Fibroblast of gingiva (primary cell): ENCODE data around the gene BTBD16.

ENCODE experiments used
- DNase-seq: peaks from one replicate; pipeline ENCODE4 v3.0.0-alpha.2; 2011; ENCODE audit warnings: low read depth

The BTBD16 gene

DNA sequence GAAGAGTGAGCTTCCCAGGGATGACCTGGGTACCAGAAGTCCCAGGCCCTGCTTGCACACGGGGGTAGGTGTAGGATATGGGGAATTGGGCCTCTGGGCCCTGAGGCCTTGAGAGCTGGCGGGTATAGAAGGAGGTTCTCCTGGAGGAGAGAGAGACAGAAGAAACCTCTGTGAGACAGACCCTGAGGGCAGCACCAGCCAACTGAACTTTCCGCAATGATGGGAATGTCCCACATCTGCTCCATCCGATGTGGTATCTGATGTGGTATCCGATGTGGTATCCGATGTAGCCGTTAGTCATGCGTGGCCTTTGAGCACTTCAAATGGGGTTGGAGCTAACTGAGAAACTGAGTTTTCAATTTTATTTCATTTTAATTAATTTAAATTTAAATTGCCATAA is 72.8 kb downstream of the BTBD16 start:
- no peak for DNase-seq

DNA sequence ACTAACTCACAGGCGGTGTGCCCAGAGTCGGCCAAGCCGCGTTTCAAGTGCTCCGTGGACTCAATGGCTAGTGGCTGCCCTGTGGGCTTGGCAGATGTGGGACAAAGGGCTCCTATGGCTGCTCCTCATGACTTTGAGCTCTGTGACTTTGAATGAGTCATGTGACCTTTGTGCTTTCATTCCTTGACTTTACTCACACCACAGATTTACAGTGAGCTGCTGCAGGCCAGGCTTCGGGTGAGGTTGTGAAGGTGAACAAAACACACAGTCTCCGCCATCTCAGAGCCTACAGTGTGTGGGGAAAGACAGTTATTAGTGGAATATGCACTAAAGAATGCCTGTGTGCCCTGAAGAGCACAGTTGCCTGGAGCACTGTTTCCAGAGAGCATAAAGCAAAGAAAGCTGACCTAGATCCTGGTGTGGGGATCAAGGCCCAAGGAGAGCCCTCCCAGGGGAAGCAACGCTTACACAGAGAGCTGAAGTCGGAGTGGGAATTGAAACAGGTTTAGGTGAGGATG is 73.7 kb downstream of the BTBD16 start:
- DNase-seq: peak; percentile 21

DNA sequence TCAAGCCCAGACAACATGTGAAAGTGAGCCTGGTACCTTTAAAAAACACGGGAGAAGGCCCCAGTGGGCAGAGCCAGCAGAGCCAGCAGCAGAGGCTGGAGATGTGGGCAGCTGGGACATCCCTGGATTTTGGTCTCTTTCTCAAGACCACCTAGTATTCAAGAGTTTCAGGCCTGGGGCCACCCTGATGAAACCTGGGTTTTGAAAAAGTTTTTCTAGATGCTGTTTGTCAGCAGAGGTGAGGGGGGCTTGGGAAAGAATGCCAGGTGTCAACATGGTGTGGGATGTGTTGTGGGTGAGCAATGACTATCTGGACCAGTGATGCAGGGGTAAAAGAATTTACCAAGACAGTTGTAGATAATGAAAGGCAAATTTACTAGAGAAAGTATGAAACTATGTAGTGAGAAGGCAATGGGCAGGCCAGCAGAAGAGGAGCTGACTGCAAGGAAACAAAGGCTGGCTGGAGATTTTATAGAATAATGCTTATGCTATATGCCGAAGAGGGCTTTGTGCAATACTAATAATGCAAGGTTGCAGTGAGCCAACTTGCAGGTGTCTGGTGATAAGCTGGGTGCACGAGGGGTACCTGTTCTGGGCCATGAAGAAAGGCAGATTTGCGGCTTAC is 75.3 kb downstream of the BTBD16 start:
- no peak for DNase-seq

DNA sequence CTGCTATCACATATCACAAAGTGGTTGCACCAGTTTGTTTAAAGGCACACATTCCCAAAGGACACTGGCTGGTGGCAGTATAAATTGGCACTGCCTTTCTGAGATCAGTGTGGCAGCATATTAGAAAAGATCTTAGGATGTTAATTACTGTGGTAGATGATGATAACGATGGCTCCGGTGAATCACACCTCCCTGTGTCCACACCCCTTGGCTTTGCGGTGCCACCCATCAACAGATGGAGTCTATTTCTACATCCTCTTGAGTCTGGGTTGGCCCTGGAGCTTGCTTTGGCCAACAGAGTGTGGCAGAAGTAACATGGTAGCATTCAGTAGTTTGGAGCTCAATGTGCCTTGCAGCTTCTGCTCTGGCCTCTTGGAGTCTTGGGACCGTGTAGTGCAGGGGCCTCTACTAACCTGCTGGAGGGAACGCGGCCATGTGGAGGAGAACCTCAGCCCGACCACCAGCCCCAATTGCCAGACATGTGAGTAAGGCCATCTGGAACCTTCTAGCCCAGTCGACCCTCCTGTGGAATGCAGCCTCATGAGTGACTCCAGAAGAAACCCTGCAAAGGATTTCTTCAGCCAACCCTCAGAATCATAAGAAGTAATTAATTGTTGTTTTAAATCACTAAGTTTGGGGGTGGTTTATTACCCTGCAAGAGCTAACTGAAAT is 76.2 kb downstream of the BTBD16 start:
- DNase-seq: no peak

DNA sequence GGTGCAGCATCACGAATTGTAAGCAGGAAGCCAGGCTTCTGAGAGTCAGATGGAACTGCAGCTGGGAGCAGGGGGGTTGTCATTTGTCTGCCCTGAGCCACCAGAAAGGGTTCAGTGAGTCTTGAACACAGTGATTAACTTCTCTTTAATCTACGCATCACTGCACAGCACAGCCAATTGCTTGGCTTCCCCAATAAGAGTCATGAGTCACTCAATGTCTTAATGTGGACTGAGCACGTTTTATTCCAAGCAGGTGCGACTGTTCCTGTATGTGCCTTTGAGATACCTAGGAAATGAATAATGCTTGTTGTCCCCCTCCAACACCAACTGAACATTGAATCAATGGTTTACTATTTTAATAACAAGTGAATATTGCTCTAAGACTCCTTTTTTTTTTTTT is 77.4 kb downstream of the BTBD16 start:
- no peak for DNase-seq

DNA sequence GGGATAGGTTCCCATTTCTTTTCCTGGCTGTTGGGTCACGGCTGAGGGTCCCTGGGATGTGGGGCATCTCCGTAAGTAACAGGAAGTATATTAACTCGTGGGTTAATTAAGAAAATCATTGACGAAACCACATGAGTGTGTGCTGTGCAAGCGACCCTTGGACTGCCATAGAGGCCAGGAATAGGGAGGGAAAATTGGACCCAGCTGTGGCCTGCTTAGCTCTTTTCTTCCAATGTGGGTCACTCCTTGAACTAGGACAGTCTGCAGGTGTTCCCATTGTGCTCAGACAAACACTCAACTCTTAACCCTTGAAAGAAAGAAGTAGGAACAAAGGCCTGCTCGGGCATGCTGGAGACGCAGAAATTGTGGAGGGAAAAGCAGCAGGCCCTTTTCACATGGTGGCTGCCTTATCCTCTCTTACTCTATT is 77.9 kb downstream of the BTBD16 start:
- no peak for DNase-seq

DNA sequence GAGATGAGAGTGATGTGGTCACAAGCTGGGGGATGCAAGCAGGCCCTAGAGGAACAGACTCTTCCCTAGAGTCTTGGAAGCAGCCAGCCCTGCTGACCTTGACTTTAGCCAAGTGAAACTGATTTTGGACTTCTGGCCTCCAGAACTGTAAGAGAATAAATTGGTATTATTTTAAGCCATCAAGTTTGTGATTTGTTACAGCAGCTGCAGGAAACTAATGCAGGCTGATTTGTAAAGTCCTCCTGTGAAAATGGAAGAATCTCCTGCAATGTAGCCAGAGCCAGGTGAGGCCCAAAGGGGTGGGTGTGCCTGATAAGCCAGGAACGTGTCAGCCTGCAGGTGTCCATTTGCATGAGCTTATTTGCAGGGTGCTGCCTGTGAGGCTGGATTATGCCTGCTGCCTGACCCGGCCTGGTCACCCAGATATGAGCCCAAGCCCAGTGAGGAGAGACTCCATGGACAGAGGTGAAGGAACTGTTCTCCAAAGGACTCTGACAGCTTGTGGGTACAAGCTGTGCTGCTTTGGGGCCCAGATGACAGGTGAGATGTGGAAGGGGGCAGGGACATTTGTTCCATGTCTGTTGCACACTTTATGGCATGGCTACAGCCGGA is 78.8 kb downstream of the BTBD16 start:
- DNase-seq: no peak

DNA sequence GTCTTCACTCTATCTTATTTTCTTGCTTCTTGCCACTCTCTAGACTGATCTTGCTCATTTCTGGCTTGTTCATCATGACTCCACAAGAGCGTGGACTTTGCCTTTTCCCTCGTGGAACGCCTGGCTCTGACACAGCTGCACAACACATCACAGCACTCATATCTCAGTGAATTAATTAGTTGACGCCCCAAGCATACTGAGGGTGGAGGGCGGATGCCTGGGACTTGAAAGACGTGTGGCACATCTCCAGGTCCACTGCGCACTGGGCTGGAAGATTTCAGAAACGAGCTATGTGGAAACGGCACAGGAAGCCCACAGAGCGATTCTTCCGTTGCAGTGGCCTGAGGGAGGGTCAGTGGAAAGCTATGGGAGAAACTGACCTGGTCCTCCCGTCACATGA is 79.8 kb downstream of the BTBD16 start:
- no peak for DNase-seq

DNA sequence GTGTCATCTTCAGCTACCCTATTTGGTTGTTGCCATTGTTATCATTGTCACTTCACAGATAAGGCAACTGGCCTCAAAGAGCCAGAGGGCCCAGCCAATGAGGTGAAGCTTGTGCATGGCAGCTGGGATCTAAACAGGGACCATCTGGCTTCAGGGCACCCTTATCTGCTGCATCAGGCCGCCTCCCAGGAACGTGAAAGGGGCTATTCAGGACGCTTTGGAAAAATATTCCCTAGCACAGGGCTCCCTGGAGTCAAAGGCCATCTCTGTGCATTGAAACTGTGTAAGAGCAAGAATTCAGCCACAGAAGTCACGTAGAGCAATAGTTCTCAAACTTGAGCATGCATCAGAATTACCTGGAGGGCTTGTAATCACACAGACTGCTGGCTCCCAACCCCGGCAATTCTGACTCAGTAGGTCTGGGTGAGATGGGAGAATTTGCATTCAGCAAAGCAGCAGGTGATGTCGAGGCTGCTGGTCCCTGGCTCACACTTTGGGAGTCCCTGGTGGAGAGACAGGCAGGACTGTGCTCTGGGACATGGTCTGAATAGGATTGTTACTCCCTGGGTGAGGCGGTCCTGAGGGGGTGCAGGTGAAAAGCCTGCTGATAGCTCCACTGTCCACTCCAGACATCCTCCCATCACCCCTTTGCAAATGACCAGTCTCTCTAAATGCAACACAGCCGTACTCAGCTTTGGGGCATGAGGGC is 81.9 kb downstream of the BTBD16 start:
- no peak for DNase-seq

DNA sequence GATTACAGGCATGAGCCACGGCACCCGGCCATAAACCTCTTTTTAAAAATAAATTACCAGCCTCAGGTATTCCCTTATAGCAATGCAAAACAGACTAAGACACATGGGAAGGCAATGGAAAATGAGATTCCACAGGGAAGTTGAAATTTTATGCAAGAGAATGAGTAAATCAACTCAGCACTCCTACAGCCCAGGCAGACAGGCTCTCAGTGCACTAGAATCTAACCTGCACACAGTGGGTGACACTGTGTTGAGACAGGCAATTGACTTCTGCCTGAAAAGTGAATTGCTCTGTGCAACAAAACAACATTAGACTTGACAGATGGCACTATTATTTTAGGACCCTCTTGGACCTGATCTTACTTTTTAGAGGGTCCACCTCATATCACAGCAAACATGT is 83.3 kb downstream of the BTBD16 start:
- no peak for DNase-seq

DNA sequence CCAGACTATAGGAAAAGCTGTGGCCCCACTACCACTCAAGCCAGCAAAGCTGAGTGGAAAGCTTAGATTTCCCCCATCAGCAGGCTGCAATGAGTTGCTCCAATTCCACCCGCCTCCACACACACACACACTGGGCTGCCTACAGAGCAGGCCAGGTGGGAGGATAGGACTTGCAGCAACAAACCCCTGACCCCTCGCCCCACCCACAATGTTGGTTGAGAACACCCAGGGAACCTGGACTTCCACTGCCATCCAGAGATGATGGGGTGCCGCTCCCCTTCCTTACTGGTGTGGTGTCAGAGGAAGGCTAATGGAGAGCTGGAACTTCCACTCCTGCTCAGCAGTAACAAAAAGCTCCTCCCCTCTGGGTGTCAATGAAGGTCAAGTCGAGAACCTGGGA is 86.6 kb downstream of the BTBD16 start:
- no peak for DNase-seq

DNA sequence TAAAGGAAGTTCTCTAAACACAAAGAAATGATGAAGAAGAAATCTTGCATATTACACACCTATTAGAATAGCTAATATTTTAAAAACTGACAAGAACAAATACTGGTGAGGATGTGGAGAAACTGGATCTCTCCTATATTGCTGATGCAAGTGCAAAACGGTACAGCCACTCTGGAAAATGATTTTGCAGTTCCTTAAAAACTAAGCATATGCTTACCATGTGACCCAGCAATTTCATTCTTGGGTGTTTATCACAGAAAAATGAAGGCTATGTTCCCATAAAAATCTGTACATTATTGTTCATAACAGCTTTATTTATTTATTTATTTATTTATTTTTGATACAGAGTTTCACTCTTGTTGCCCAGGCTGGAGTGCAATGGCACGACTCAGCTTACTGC is 88.5 kb downstream of the BTBD16 start:
- no peak for DNase-seq

DNA sequence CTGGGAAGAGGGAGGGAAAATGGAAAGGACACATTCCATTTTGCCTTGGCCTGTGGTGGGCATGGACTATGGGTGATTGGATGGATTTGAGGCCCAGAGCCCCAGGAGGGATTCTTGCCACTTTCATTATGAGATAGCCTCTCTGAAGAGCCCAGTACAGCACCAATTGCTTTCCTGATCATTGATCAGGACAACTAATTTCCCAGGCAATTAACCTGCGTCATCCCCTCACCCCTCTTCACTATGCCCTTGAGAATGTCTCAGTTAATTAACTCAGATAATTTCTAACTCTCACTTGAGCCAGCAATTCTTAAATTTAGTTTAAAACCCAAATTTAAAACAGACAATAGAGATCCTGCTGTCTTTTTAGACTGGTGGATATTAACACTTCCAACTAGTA is 90.0 kb downstream of the BTBD16 start:
- DNase-seq: no peak

DNA sequence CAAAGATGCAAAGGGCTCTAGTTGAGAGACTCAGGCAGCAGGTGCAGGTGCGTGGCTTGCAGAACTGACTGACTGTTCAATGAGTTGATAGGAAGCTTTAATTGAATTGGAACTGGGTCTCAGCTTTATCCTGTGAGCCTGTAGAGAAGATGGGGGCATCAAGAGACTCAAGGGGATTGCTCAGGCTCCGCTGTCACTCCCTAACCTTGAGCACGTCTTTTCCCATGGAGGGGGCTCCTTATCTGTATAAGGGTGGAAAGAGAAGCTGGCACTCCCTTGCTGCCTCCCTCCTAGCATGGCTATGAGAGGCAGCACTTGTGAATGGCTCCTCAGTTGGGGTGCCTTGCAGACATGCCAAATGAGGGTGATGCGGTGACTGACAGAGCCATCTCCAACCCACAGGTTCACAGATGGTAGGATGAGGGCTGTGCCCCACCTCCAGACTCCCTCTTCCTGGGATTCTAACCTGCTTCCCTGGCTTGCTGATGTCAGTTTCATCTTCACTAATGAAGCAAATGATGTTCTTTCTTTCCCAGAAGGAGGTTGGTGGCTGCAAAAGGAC is 91.0 kb downstream of the BTBD16 start:
- no peak for DNase-seq

DNA sequence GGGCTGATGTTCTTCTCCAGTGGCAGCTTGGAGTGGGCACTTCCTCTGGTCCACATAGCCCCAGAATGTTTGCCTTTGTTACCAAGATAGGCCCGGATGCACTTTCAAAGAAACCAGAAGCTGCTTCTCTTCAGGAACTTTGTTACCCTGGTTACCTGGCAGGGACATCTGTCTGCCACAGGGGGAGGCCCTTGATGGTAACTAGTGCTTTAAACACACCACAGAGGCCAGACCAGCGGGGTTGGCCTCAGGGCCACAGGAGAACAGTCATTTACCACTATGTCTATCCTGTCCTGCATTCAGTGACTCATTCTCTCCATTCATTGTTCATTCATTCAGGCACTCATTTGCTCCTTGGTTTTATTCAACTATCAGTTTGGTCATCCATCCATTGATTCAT is 91.5 kb downstream of the BTBD16 start:
- DNase-seq: no peak

DNA sequence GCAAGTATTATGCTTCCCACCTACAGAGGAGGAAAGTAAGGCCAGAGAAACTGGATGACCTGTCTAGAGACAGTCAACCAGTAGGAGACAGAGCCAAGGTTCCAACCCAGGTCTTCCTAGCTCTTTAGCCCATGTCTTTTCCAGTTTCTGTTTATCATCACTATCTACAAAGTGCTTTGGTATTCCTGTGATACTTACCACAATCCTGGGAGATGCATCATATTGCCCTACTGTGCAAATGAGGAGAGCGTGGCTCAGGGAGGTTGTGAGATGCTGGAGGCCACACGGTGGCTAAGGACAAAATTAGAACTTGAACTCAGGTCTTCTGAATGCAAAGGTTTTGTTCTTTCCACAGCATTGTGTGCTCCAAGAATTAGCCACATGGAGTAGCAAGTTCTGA is 92.2 kb downstream of the BTBD16 start:
- DNase-seq: no peak

DNA sequence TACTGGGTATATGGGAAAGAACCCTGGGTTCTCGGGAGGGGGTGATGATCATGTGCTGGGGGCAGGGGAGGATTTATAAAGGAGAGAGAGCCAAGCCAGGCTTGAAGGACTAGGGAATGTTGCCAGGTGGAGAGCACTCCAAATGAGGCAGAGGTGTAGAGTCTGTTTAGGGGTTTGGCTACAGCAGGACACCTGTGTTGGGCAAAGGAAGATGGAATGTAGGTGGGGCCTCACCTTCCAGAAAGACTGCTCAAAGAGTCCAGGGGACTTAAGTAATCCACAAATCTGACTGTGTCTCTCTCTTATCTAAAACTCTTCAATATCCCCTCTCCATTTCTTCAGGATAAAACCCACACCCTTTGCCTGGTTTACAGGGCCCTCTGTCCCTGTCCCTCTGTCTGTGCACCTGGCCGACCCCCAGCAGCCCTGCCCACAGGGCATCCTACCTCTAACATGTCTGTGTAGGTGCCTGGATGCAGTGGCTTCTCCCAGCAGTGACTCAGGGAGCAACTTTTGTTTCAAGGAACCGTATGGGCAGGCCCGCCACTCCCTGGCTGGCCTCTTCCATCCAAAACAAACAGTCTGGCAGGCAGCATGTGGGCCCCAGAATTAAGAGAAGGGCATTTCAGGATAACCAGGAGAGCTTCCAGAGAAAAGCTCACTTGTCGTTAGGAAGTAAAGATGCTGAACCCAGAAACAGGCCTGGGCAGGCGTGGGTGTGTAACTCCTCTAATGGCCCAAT is 92.8 kb downstream of the BTBD16 start:
- DNase-seq: peak; percentile 9

DNA sequence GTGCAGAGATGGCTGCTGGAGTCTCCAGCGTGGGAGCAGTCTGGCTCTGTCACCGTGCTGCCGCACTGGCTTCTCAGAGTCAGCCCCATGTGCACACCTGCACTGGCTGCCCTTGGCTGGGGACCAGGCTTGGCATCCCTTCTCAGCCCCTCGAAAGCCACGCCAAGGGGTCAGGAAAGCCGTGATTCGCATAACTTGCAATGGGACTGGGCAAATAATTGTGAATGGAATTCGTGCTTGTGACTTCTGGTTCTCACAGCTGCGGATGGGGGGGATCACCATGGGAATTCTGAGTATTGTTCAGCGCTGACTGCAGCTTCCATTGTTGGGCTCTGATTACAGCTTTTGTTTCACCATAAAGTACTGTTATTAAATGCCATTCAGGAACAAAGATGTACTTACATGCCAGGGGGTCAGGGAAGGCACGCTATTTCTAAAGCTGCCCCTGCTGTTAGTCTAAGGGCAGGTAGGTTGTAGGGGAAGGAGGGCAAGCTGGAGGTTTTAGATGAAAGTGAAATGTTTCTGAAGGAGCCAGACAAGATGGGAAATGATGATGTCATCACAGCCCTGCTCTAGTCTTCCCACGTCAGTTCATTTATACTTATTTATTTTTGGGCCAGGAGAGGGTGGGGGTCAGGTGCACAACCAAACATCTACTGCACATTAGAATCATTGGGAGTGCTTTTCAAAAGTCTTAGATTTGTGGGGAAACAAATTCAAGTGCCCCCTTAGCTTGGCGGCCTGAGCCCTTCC is 97.6 kb downstream of the BTBD16 start:
- DNase-seq: no peak

DNA sequence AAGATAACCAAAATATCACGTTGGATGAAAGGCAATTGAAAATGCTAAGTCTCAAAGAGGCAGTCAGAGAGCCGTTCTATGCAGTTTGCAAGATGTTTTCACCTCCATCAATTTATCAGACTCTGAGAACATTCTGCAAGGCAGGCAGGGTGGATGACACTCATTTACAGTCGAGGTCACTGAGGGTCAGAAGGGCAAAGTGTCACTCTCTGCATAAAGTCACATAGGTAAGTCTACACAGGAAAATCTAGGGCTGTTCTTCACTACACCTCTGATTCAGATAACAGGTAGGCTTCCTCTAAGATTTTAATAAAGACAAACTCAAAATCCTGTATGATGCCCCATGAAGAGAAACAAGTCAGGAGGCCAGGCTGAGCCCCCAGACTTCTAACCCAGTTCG is 102.0 kb downstream of the BTBD16 start:
- no peak for DNase-seq

DNA sequence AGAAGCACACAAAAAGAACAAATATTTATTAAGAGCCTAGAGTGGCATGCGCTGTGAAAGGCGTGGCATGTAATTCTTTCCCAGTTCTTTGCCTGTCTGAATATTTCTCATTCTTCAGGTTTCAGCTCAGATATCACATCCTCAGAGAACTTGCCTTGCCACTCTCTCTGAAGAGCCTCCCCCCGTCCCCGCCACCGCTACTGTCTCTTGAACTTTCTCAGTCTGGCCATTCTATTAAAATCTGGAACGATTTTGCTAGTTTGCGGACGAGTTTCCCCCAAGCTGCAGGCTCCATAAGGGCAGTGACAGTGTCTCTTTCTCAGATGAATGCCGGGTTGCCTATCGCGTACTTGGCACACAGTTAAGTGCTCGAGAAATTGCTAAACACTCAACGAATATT is 102.6 kb downstream of the BTBD16 start:
- DNase-seq: peak; percentile 23

DNA sequence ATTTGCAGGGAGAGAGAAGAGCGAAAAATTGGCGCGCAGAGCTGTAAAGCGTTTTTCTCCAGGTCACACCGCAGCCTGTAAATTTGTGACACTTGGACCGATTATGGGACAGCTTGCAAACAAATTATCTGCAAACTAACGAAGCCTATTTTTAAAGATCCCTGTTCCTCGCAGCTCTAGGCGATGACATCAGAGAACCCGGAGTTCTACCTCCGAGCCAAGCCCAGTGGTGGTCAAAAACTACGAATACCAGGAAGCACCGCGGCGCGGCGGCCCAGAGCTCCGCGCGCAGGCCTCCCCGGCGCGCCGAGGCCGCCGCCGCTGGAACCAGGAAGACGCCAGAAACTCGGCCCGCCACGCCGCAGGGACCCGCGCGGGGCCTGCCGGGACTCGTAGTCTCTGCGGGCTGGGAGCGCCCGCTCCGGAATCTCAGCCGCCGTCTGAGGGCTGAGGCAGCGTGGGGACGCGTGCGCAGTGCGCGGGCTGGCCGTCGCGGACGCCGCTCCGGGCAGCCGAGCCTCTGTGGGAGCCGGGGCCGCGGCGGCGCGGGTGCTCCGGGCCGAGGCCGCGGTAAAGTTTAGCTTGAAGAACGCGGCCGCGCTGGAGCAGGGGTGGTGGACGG is 103.3 kb downstream of the BTBD16 start, which contains the start of gene PLEKHA1:
Gene PLEKHA1 (plus strand): TSS at position 472 of the 622 bp plus-strand sequence. CDS start 18,493 bp downstream, outside the sequence.
- DNase-seq: peak; percentile 94
